Gastrocnemius medialis (tissue), 4 donors: ENCODE data around the gene INPP4B. TPM values are rescaled to one million over a fixed set of nuclear protein-coding genes. Genes with fewer than 3 reads are reported as not detected.

ENCODE experiments used
- ATAC-seq, 2 donors: fragments of 150-250 bp; one replicate each; pipeline ENCODE4 v1.9.1; 2016
- DNase-seq, 2 donors: peaks; one replicate each; pipeline ENCODE4 v3.0.0-alpha.2; 2019
- H3K27ac ChIP-seq, 4 donors: fragments of 200-600 bp; sonication (generic); 1 replicate in 1 of 4; 2 replicates in 3 of 4; pipeline ENCODE4 v1.5.1; 2016 to 2018; ENCODE audit warnings: mild to moderate bottlenecking in 2 of 4, moderate library complexity in 1 of 4
- H3K27me3 ChIP-seq, 3 donors: fragments of 200-600 bp; sonication (generic) in 2 of 3; 1 replicate in 1 of 3; 2 replicates in 2 of 3; pipeline versions ENCODE4 v1.5.1 to v1.6.0; 2016 to 2019; ENCODE audit warnings: mild to moderate bottlenecking in 1 of 3, moderate library complexity in 1 of 3
- H3K36me3 ChIP-seq, 2 donors: fragments of 200-600 bp; sonication (generic) in 1 of 2; one replicate each; pipeline ENCODE4 v1.5.1; 2017 to 2018
- H3K4me1 ChIP-seq, 2 donors: fragments of 200-600 bp; sonication (generic) in 1 of 2; one replicate each; pipeline ENCODE4 v1.5.1; 2016 to 2017; ENCODE audit warnings: mild to moderate bottlenecking in 2 of 2
- H3K4me3 ChIP-seq, 4 donors: fragments of 200-600 bp; sonication (generic) in 3 of 4; 1 replicate in 1 of 4; 2 replicates in 3 of 4; pipeline ENCODE4 v1.5.1; 2016 to 2019; ENCODE audit warnings: mild to moderate bottlenecking in 2 of 4
- H3K9me3 ChIP-seq, 3 donors: fragments of 200-600 bp; sonication (generic) in 2 of 3; 1 replicate in 1 of 3; 2 replicates in 2 of 3; pipeline ENCODE4 v1.5.1; 2016 to 2019
- POLR2A ChIP-seq, 2 donors: fragments of 450-650 bp; IDR thresholded peaks; one replicate each; pipeline ENCODE4 v1.6.1; 2017; ENCODE audit warnings: antibody characterized with exemption in 2 of 2, mild to moderate bottlenecking in 2 of 2, moderate library complexity in 2 of 2
- in situ Hi-C, 4 donors: fragments of 200-750 bp; cut with MboI; loops; one replicate each; pipeline versions ENCODE4 v1.15.0 to v1.8.0; 2017; ENCODE audit warnings: low sequenced_read_pairs in 4 of 4
- intact Hi-C: fragments of 100-400 bp; cut with DNase I; formaldehyde crosslinking; loops from one replicate; pipeline ENCODE4 v1.15.1; 2023; ENCODE audit warnings: low total_unique reads
- total RNA-seq, 4 donors: library from RNA; depleted of rRNA; stranded (reverse); fragments of >200 nt; gene quantifications; one replicate each; pipeline versions ENCODE4 v1.1.0 to v1.2.3, GENCODE V29; 2016
- TF ChIP-seq, protein P1 (sequence below), 5 experiments: fragments of 450-650 bp in 3 of 5; fragments of 200-600 bp in 2 of 5; sonication (generic) in 2 of 5; IDR thresholded peaks in 4 of 5; conservative IDR thresholded peaks in 1 of 5; 1 replicate in 4 of 5; 2 replicates in 1 of 5; pipeline ENCODE4 v1.5.1; 2016 to 2019; ENCODE audit warnings: antibody characterized with exemption in 5 of 5, mild to moderate bottlenecking in 3 of 5, moderate library complexity in 3 of 5

Gene INPP4B
- total RNA-seq, 4 donors from 2014 or later = 7.5 to 23.6 (median 9.1) TPM

DNA sequence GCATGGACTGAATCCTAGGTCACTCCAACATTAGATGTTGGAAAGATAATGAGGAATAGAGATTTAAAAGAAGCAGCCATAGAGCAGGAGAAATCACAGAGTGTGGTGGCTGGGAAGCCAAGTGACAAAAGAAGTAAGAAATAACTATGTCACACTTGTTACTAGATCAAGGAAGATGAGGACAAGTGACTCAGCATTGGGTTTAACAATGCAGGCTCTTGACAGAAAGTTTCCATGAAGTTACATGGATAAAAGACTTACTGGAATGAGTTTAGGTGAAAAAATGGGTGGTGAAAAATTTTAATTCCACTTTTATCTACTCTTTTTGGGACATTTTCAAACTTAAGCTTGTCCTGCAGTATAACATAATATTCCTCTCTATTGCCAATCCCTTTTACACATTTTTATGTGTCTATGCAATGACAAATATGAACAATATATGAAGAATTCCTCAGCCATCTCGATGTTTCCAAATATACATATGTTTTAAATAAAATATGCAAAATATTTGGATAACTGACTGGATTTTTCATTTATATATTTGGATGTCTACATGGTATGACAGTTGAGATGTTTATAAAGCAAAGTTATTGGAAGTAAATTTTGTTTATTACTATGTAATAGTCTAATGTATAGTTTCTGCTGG, 747.1 kb downstream of the INPP4B start:
- no peaks in the 10 kb centered on the region for H3K36me3 ChIP-seq
- H3K27ac ChIP-seq = no peak overlapping the region
- DNase-seq (no peak), ATAC-seq (no peak)
- TF ChIP-seq POLR2A (IDR thresholded peaks at IDR 0.05) = no peak
- TF ChIP-seq, protein P1, sequence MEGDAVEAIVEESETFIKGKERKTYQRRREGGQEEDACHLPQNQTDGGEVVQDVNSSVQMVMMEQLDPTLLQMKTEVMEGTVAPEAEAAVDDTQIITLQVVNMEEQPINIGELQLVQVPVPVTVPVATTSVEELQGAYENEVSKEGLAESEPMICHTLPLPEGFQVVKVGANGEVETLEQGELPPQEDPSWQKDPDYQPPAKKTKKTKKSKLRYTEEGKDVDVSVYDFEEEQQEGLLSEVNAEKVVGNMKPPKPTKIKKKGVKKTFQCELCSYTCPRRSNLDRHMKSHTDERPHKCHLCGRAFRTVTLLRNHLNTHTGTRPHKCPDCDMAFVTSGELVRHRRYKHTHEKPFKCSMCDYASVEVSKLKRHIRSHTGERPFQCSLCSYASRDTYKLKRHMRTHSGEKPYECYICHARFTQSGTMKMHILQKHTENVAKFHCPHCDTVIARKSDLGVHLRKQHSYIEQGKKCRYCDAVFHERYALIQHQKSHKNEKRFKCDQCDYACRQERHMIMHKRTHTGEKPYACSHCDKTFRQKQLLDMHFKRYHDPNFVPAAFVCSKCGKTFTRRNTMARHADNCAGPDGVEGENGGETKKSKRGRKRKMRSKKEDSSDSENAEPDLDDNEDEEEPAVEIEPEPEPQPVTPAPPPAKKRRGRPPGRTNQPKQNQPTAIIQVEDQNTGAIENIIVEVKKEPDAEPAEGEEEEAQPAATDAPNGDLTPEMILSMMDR (IDR thresholded peaks at IDR 0.05 in 4 of 5, conservative IDR thresholded peaks at IDR 0.05 in 1 of 5) = no peak
- intact Hi-C loops (no loop called here), in situ Hi-C loops (no loop called here)
- H3K4me1 ChIP-seq = no peaks in the 10 kb centered on the region
- H3K4me3 ChIP-seq = no peak overlapping the region
- no peaks in the 10 kb centered on the region for H3K9me3 ChIP-seq
- no peaks in the 10 kb centered on the region for H3K27me3 ChIP-seq

DNA sequence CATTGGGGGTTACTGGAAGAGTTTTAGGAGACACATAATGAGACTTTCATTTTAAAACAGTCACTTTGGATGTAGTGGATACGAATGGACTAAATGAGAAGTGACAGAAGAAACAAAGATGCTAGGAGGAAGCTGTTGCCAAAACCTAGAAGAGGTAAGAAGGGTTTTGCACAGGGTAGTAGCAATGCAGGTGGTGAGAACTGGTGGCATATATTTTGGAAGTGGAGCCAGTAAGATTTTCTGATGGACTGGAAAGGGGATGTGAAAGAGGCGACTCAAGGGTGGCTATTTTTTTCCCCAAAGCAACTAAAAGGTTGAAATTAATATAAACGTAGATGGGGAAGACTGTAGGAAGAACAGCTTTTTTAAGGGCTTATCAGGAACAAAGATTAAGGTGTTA, 747.7 kb downstream of the INPP4B start:
- TF ChIP-seq POLR2A (IDR thresholded peaks at IDR 0.05) = no peak
- TF ChIP-seq, protein P1 (IDR thresholded peaks at IDR 0.05 in 4 of 5, conservative IDR thresholded peaks at IDR 0.05 in 1 of 5) = no peak
- Histone ChIP-seq H3K4me3 (no peak overlapping the region), H3K9me3 (no peaks in the 10 kb centered on the region), H3K4me1 (no peaks in the 10 kb centered on the region), H3K27ac (no peak overlapping the region), H3K27me3 (no peaks in the 10 kb centered on the region), H3K36me3 (no peaks in the 10 kb centered on the region)
- ATAC-seq (no peak), DNase-seq (no peak)
- intact Hi-C loops = no loop called here
- in situ Hi-C loops = no loop called here

DNA sequence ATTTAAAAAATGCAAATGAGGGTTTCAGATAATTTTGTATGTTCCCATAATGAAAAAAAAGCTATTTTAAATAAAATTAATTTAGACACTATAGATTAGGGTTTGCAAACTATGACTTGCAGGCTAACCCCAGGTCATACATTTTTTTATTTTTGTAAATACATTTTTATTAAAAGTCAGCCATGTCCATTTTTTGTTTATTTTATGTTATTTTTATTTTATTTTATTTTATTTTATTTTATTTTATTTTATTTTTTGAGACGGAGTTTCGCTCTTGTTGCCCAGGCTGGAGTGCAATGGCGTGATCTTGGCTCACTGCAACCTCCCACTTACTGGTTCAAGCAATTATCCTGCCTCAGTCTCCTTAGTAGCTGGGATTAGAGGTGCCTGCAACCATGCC, 749.1 kb downstream of the INPP4B start:
- ATAC-seq = no peak
- no peaks in the 10 kb centered on the region for H3K27me3 ChIP-seq
- in situ Hi-C loops = no loop called here
- intact Hi-C loops = no loop called here
- H3K36me3 ChIP-seq = no peaks in the 10 kb centered on the region
- TF ChIP-seq, protein P1 (IDR thresholded peaks at IDR 0.05 in 4 of 5, conservative IDR thresholded peaks at IDR 0.05 in 1 of 5) = no peak
- TF ChIP-seq POLR2A (IDR thresholded peaks at IDR 0.05) = no peak
- no peak overlapping the region for H3K27ac ChIP-seq
- no peak overlapping the region for H3K4me3 ChIP-seq
- no peaks in the 10 kb centered on the region for H3K4me1 ChIP-seq
- DNase-seq = no peak
- H3K9me3 ChIP-seq = no peaks in the 10 kb centered on the region

DNA sequence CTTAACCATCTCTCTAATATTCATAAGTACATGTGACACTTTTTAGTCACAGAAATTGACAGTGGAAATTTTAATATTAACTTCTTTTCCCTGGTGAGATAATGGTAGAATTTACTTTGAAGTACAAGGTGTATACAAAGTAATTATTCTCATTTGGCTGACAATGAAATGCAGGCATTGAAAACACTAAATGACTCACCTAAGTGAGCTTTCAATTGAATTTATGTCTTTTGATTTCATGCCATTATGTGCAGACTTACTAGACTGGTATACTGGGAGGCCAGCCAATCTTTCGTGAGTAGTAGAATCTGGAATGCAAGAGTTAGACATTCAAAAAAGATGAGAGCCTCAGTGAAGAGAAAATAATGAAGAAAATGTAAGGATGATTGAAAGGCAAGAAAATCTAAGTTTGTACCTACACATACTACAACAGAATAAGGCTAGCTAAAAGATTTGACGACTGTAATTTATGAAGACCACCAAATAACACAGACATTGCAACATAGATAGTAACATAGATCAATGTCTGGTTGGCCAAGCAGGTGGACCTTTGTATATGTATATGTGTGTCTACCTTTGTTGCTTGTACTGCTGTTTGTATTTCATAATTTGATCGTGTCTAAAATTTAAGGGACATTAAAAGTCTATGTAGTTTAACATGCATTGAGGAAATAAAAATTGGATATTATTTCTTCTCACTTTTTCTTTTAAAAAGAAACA, 750.1 kb downstream of the INPP4B start:
- no peak overlapping the region for H3K4me3 ChIP-seq
- no peaks in the 10 kb centered on the region for H3K27me3 ChIP-seq
- peak in 1 of 2 donors; percentile 12 for DNase-seq
- in situ Hi-C loops = no loop called here
- ATAC-seq = peak; percentile 46 to 70
- TF ChIP-seq, protein P1 (IDR thresholded peaks at IDR 0.05 in 4 of 5, conservative IDR thresholded peaks at IDR 0.05 in 1 of 5) = no peak
- TF ChIP-seq POLR2A (IDR thresholded peaks at IDR 0.05) = no peak
- no peaks in the 10 kb centered on the region for H3K36me3 ChIP-seq
- no peak overlapping the region for H3K27ac ChIP-seq
- no peaks in the 10 kb centered on the region for H3K4me1 ChIP-seq
- intact Hi-C loops = no loop called here
- no peaks in the 10 kb centered on the region for H3K9me3 ChIP-seq
